GM23338 (cell line): ENCODE data around the gene CHORDC1. TPM values are rescaled to one million over a fixed set of nuclear protein-coding genes. Genes with fewer than 3 reads are reported as not detected.

Source experiments
- ATAC-seq: fragments of 200-7000 bp; cut with Tn5 transposase; 3 replicates; pipeline ENCODE4 v1.9.1; 2020
- DNase-seq: peaks from one replicate; pipeline ENCODE4 v3.0.0-alpha.2; 2015; ENCODE audit warnings: low spot score
- H2AFZ ChIP-seq: fragments of 200-600 bp; sonication (generic); 2 replicates; pipeline ENCODE4 v1.8.0; 2016; ENCODE audit warnings: antibody characterized with exemption, mild to moderate bottlenecking, moderate library complexity
- H3F3A ChIP-seq: fragments of 200-600 bp; sonication (generic); replicated peaks from 2 replicates; pipeline ENCODE4 v1.8.0; 2017; ENCODE audit warnings: antibody characterized with exemption, mixed run types, low read depth
- H3K27ac ChIP-seq: fragments of 200-600 bp; sonication (generic); 2 replicates; pipeline ENCODE4 v1.6.1; 2016; ENCODE audit warnings: low read depth
- H3K27me3 ChIP-seq: fragments of 200-600 bp; sonication (generic); 2 replicates; pipeline ENCODE4 v1.8.0; 2016; ENCODE audit warnings: mild to moderate bottlenecking, mixed run types, moderate library complexity; ENCODE audit not compliant: insufficient read depth
- H3K36me3 ChIP-seq: fragments of 200-600 bp; sonication (generic); 2 replicates; pipeline ENCODE4 v1.8.0; 2016; ENCODE audit warnings: mild to moderate bottlenecking; ENCODE audit not compliant: insufficient read depth
- H3K4me1 ChIP-seq: fragments of 200-600 bp; sonication (generic); 2 replicates; pipeline ENCODE4 v1.8.0; 2016; ENCODE audit warnings: mild to moderate bottlenecking, moderate library complexity; ENCODE audit not compliant: insufficient read depth
- H3K4me2 ChIP-seq: fragments of 200-600 bp; sonication (generic); 2 replicates; pipeline ENCODE4 v1.7.1; 2017; ENCODE audit warnings: mixed run types
- H3K4me3 ChIP-seq: fragments of 200-600 bp; sonication (generic); 2 replicates; pipeline ENCODE4 v1.6.1; 2016; ENCODE audit warnings: mixed run types
- H3K79me2 ChIP-seq: fragments of 200-600 bp; sonication (generic); replicated peaks from 2 replicates; pipeline ENCODE4 v1.8.0; 2017; ENCODE audit warnings: mild to moderate bottlenecking; ENCODE audit not compliant: insufficient read depth
- H3K9me2 ChIP-seq: fragments of 200-600 bp; sonication (generic); 2 replicates; pipeline ENCODE4 v1.8.0; 2017; ENCODE audit not compliant: insufficient read depth
- H4K20me1 ChIP-seq: fragments of 200-600 bp; sonication (generic); replicated peaks from 2 replicates; pipeline ENCODE4 v1.8.0; 2017; ENCODE audit warnings: mild to moderate bottlenecking; ENCODE audit not compliant: insufficient read depth
- H3K27ac Mint-ChIP-seq: 2 replicates; pipeline ENCODE4 v1.8.0; 2020; ENCODE audit warnings: inconsistent platforms, mild to moderate bottlenecking, moderate library complexity, mixed read lengths
- H3K27me3 Mint-ChIP-seq: 3 replicates; pipeline ENCODE4 v1.8.0; 2022; ENCODE audit warnings: low read depth, mild to moderate bottlenecking, moderate library complexity, mixed read lengths, inconsistent platforms; ENCODE audit not compliant: insufficient read depth, poor library complexity
- H3K36me3 Mint-ChIP-seq: 3 replicates; pipeline ENCODE4 v1.8.0; 2021; ENCODE audit warnings: low read depth, mild to moderate bottlenecking, inconsistent platforms, moderate library complexity, mixed read lengths
- H3K4me1 Mint-ChIP-seq: 3 replicates; pipeline ENCODE4 v1.8.0; 2020; ENCODE audit warnings: mild to moderate bottlenecking, inconsistent platforms, mixed read lengths
- H3K4me3 Mint-ChIP-seq: 3 replicates; pipeline ENCODE4 v1.8.0; 2021; ENCODE audit warnings: moderate library complexity, mild to moderate bottlenecking, inconsistent platforms, mixed read lengths
- H3K9me3 Mint-ChIP-seq: 3 replicates; pipeline ENCODE4 v1.8.0; 2020; ENCODE audit warnings: moderate library complexity, mild to moderate bottlenecking, inconsistent platforms, mixed read lengths
- CREB1 ChIP-seq: fragments of 250-450 bp; sonication (Bioruptor Pico); IDR thresholded peaks from 2 replicates; pipeline ENCODE4 v1.5.0; 2020; ENCODE audit warnings: low read depth, mild to moderate bottlenecking, moderate library complexity
- CTCF ChIP-seq, 2 experiments: fragments of 200-600 bp in 1 of 2; sonication (generic) in 1 of 2; conservative IDR thresholded peaks; 2 replicates each; pipeline versions ENCODE4 v1.5.1 to v1.6.1; 2016 to 2017; ENCODE audit warnings: antibody characterized with exemption in 2 of 2, low read depth in 2 of 2, mild to moderate bottlenecking in 2 of 2, moderate library complexity in 1 of 2
- EZH2 ChIP-seq: fragments of 200-600 bp; sonication (generic); IDR thresholded peaks from one replicate; pipeline ENCODE4 v1.8.0; 2017; ENCODE audit warnings: antibody characterized with exemption, mild to moderate bottlenecking, low read depth; ENCODE audit not compliant: unreplicated experiment
- EZH2phosphoT487 ChIP-seq: fragments of 200-600 bp; sonication (generic); IDR thresholded peaks from one replicate; pipeline ENCODE4 v1.8.1; 2018; ENCODE audit warnings: antibody characterized with exemption; ENCODE audit not compliant: unreplicated experiment
- JUNB ChIP-seq: IDR thresholded peaks from one replicate; pipeline ENCODE4 v1.6.1; 2016; ENCODE audit warnings: antibody characterized with exemption; ENCODE audit not compliant: unreplicated experiment
- NANOG ChIP-seq: IDR thresholded peaks from 2 replicates; pipeline ENCODE4 v1.6.1; 2016; ENCODE audit warnings: antibody characterized with exemption, borderline replicate concordance
- POLR2AphosphoS5 ChIP-seq: IDR thresholded peaks from 2 replicates; pipeline ENCODE4 v1.6.1; 2016; ENCODE audit warnings: antibody characterized with exemption, low read depth
- REST ChIP-seq: IDR thresholded peaks from one replicate; pipeline ENCODE4 v1.6.1; 2018; ENCODE audit warnings: antibody characterized with exemption; ENCODE audit not compliant: unreplicated experiment
- STAT1 ChIP-seq: IDR thresholded peaks from one replicate; pipeline ENCODE4 v1.6.1; 2016; ENCODE audit warnings: antibody characterized with exemption; ENCODE audit not compliant: unreplicated experiment
- ZNF114 ChIP-seq: fragments of 250-450 bp; sonication (Bioruptor Pico); IDR thresholded peaks from 2 replicates; pipeline ENCODE4 v1.5.0; 2020; ENCODE audit warnings: mild to moderate bottlenecking, moderate library complexity
- ZNF331 ChIP-seq: fragments of 250-450 bp; sonication (Bioruptor Pico); IDR thresholded peaks from 2 replicates; pipeline ENCODE4 v1.5.0; 2020; ENCODE audit warnings: low read depth, mild to moderate bottlenecking, moderate library complexity
- ZNF462 ChIP-seq: fragments of 250-450 bp; sonication (Bioruptor Pico); IDR thresholded peaks from 2 replicates; pipeline ENCODE4 v1.5.0; 2020; ENCODE audit warnings: mild to moderate bottlenecking, moderate library complexity
- polyA plus RNA-seq: library from polyadenylated mRNA; unstranded; fragments of >200 nt; fragmentation: Nextera tagmentation; extraction: Ambion mirVana; gene quantifications from 2 replicates; pipeline ENCODE4 v1.2.1, GENCODE V29; 2016
- total RNA-seq: library from RNA; depleted of rRNA; stranded (reverse); fragments of >200 nt; shearing (Covaris generic); gene quantifications from 2 replicates; pipeline ENCODE4 v1.2.3, GENCODE V29; 2014

The CHORDC1 gene
- total and polyA plus RNA-seq, 2 experiments from 2014 or later, result 109 to 192 TPM

- H3F3A ChIP-seq, result no peaks in the 10 kb centered on the region
- no peaks in the 10 kb centered on the region for H3K79me2 ChIP-seq
- Mint-ChIP-seq H3K4me3 (no peak overlapping the region), H3K27me3 (peaks cover 2% of the 10 kb centered on the region), H3K4me1 (peaks cover 7% of the 10 kb centered on the region; the same call in 2 of the 3 replicates), H3K9me3 (peaks cover 3% of the 10 kb centered on the region; the same call in 2 of the 3 replicates), H3K27ac (no peak overlapping the region), H3K36me3 (peaks cover 2% of the 10 kb centered on the region; the same call in 2 of the 3 replicates)
- TF ChIP-seq EZH2 (no peak), CREB1 (no peak), ZNF331 (CRISPR knock-in tag) (no peak), STAT1 (no peak), POLR2AphosphoS5 (no peak), NANOG (no peak), JUNB (no peak), EZH2phosphoT487 (no peak), ZNF462 (no peak), REST (no peak), ZNF114 (CRISPR knock-in tag) (no peak), CTCF (conservative IDR thresholded peaks at IDR 0.05; ENCODE audit: low read depth in 2 of 2) (no peak)
- no peaks in the 10 kb centered on the region for H3K36me3 ChIP-seq
- no peaks in the 10 kb centered on the region for H3K27me3 ChIP-seq
- H3K4me3 ChIP-seq, result no peak overlapping the region
- no peaks in the 10 kb centered on the region for H4K20me1 ChIP-seq
- H3K27ac ChIP-seq, result no peak overlapping the region
- DNase-seq (no peak), ATAC-seq (no peak)
- no peaks in the 10 kb centered on the region for H3K9me2 ChIP-seq
- no peak overlapping the region for H2AFZ ChIP-seq
- H3K4me1 ChIP-seq, result 0 out of 2 replicates have a peak, but pooled peaks cover 4% of the 10 kb centered on the region
- no peak overlapping the region for H3K4me2 ChIP-seq
Measured at GRCh38 chr11:90234977-90235376, 12.1 kb upstream of the CHORDC1 start.
